HG03558 (cell line): ENCODE results near the gene SRGAP3.

Source experiments
- ATAC-seq: cut with Tn5 transposase; IDR thresholded peaks from one replicate; pipeline ENCODE4 v1.9.1; 2021; ENCODE audit warnings: moderate number of reproducible peaks; ENCODE audit not compliant: unreplicated experiment; ENCODE audit errors: extremely low read depth

The SRGAP3 gene

GRCh38 chr3:9125278-9125951 lies 124.0 kb downstream of the SRGAP3 start:
- ATAC-seq: no peak

GRCh38 chr3:9124730-9125129 lies 124.7 kb downstream of the SRGAP3 start:
- ATAC-seq: no peak

- ATAC-seq: no peak
Observed at GRCh38 chr3:9123840-9124239, 125.6 kb downstream of the SRGAP3 start.

GRCh38 chr3:9122732-9123364 lies 126.6 kb downstream of the SRGAP3 start:
- no peak for ATAC-seq

GRCh38 chr3:9121366-9122001 lies 128.0 kb downstream of the SRGAP3 start:
- ATAC-seq: no peak

- ATAC-seq: no peak
Observed at GRCh38 chr3:9119331-9119730, 130.1 kb downstream of the SRGAP3 start.

- no peak for ATAC-seq
Observed at GRCh38 chr3:9118222-9118621, 131.2 kb downstream of the SRGAP3 start.

- ATAC-seq: no peak
Observed at GRCh38 chr3:9117220-9117619, 132.2 kb downstream of the SRGAP3 start.

- no peak for ATAC-seq
Observed at GRCh38 chr3:9116336-9116735, 133.1 kb downstream of the SRGAP3 start.

GRCh38 chr3:9115336-9115735 lies 134.1 kb downstream of the SRGAP3 start:
- ATAC-seq: no peak

- ATAC-seq: no peak
Observed at GRCh38 chr3:9113040-9113439, 136.4 kb downstream of the SRGAP3 start.

GRCh38 chr3:9111866-9112265 lies 137.6 kb downstream of the SRGAP3 start:
- no peak for ATAC-seq

GRCh38 chr3:9111417-9111816 lies 138.0 kb downstream of the SRGAP3 start:
- ATAC-seq: no peak

GRCh38 chr3:9110802-9111201 lies 138.6 kb downstream of the SRGAP3 start:
- no peak for ATAC-seq

- ATAC-seq: no peak
Observed at GRCh38 chr3:9110316-9110715, 139.1 kb downstream of the SRGAP3 start.

GRCh38 chr3:9109568-9109914 lies 139.9 kb downstream of the SRGAP3 start:
- ATAC-seq: no peak

GRCh38 chr3:9108876-9109567 lies 140.4 kb downstream of the SRGAP3 start:
- no peak for ATAC-seq

- ATAC-seq: no peak
Observed at GRCh38 chr3:9107738-9108137, 141.7 kb downstream of the SRGAP3 start.

- ATAC-seq: no peak
Observed at GRCh38 chr3:9105421-9105820, 144.0 kb downstream of the SRGAP3 start.

GRCh38 chr3:9104121-9104520 lies 145.3 kb downstream of the SRGAP3 start:
- no peak for ATAC-seq
